Measurements from ENCODE around the gene LAPTM5. TPM values are rescaled to one million over a fixed set of nuclear protein-coding genes. Genes with fewer than 3 reads are reported as not detected.

LAPTM5 gene
- total and polyA plus RNA-seq, 2 of the 8 experiments (the other 6 are each of a cell fraction or from before 2014, with no cell fraction given) = 0.37 to 1.4 TPM

DNA sequence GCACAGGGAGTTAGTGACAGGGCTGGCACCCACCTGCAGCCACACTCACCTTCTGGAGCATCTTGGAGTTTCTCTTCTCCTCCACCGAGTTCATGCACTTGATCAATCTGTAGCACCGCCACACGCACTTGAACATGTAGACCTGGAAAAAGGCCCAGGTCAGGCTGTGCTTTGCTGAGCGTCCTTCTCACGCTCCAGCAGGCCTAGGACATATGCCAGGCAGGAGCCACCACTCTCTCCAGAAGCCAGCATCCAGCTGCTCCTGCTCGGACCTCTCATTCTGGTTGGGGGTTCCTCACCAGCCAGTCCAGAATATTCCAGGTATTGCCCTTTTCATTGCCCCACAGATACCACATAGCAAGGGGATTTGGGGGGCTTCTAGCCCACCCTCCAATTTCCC, 22.4 kb downstream of the LAPTM5 start:
- Histone ChIP-seq H3K9ac (replicated peaks in 1 of 4; ENCODE audit: extremely low read depth in 1 of 4, low read depth in 3 of 4, low read length in 3 of 4) (no peak overlapping the region), H3K4ac (replicated peaks; ENCODE audit: insufficient read length, low read depth, low read length) (no peak overlapping the region), H2BK12ac (ENCODE audit: low read depth, low read length) (no peak overlapping the region), H3K36me3 (ENCODE audit: control insufficient read depth in 2 of 4, insufficient read depth in 4 of 4, low read length in 3 of 4) (no peaks in the 10 kb centered on the region), H4K8ac (ENCODE audit: extremely low read depth, insufficient read depth, low read length) (no peak overlapping the region), H3K79me2 (ENCODE audit: control insufficient read depth in 1 of 2, insufficient read depth in 2 of 2, low read length in 2 of 2) (no peaks in the 10 kb centered on the region), H2AFZ (ENCODE audit: low read length) (no peak overlapping the region), H2BK20ac (ENCODE audit: low read length) (no peak overlapping the region), H2AK5ac (ENCODE audit: low read depth, low read length) (no peak overlapping the region), H3K56ac (replicated peaks; ENCODE audit: insufficient read length, low read depth, low read length) (no peak overlapping the region), H2BK5ac (ENCODE audit: low read depth, low read length) (no peak overlapping the region), H3K14ac (ENCODE audit: insufficient read length) (no peak overlapping the region), H3K4me1 (replicated peaks in 1 of 4; ENCODE audit: control insufficient read depth in 3 of 4, insufficient read depth in 4 of 4, low read length in 3 of 4) (peaks cover 0 to 3% (median 0%) of the 10 kb centered on the region in 4 experiments; a peak in 2 of 7 replicates), H4K91ac (replicated peaks; ENCODE audit: insufficient read length, low read length) (no peak overlapping the region), H4K20me1 (replicated peaks in 1 of 2; ENCODE audit: control insufficient read depth in 1 of 2, insufficient read depth in 2 of 2, low read length in 2 of 2) (no peaks in the 10 kb centered on the region), H3K79me1 (ENCODE audit: low read depth, low read length) (no peaks in the 10 kb centered on the region), H3K4me3 (ENCODE audit: extremely low read depth in 1 of 4, insufficient read depth in 2 of 4, low read depth in 3 of 4, low read length in 4 of 4) (no peak overlapping the region), H3K18ac (ENCODE audit: extremely low read depth, low read length) (no peak overlapping the region), H4K5ac (ENCODE audit: insufficient read length, low read depth, low read length) (no peak overlapping the region), H3K27ac (ENCODE audit: low read depth, low read length) (no peak overlapping the region), H2BK120ac (replicated peaks; ENCODE audit: low read depth, low read length) (no peak overlapping the region), H3K4me2 (ENCODE audit: insufficient read depth in 1 of 2, low read depth in 2 of 2, low read length in 2 of 2) (no peak overlapping the region), H3K23me2 (ENCODE audit: low read depth, low read length) (peaks cover 4% of the 10 kb centered on the region; the same call in 1 of the 2 replicates), H3K27me3 (replicated peaks in 1 of 4; ENCODE audit: control insufficient read depth in 3 of 4, extremely low read depth in 1 of 4, insufficient read depth in 3 of 4, low read length in 3 of 4) (no peaks in the 10 kb centered on the region), H3K9me3 (ENCODE audit: insufficient read depth in 2 of 2, low read depth in 1 of 2, low read length in 1 of 2) (no peaks in the 10 kb centered on the region), H2BK15ac (ENCODE audit: low read length) (no peak overlapping the region), H3K23ac (ENCODE audit: insufficient read length) (no peak overlapping the region)
- FAIRE-seq (no peak), DNase-seq (ENCODE audit: low read depth in 1 of 2, low spot score in 2 of 2) (no peak)
- WGBS, 2 experiments (ENCODE audit: extremely low coverage in 1 of 2, insufficient coverage in 1 of 2, insufficient read length in 1 of 2, insufficient replicate concordance in 2 of 2, low coverage in 1 of 2, low lambda C conversion rate in 2 of 2, missing lambda C conversion rate in 1 of 2) = 90% methylated on average over 6 of the region's 6 CpGs; no CpG with 5 or more reads in 1 of the 2 experiments
- CTCF ChIA-PET (ENCODE audit: partially characterized antibody) = interaction anchor here (1.2 to 55.1 kb wide), 5 partner anchors 10 to 204 kb away, joined by 3 to 1640 read pairs (median 4); partner anchors contain the start of gene LAPTM5
- POLR2A ChIA-PET (ENCODE audit: partially characterized antibody) = no interaction called here
- TF ChIP-seq ZNF274 (IDR thresholded peaks at IDR 0.05; ENCODE audit: borderline replicate concordance, extremely low read depth, low read length) = no peak
- TF ChIP-seq SUZ12 (IDR thresholded peaks at IDR 0.05; ENCODE audit: low read length) = no peak
- TF ChIP-seq EGR1 (IDR thresholded peaks at IDR 0.05; ENCODE audit: borderline replicate concordance, low read depth, low read length) = no peak
- no peak for TF ChIP-seq TCF12 (IDR thresholded peaks at IDR 0.05; ENCODE audit: low read depth, low read length)
- TF ChIP-seq FOSL1 (IDR thresholded peaks at IDR 0.05; ENCODE audit: insufficient read depth, low read depth, low read length) = no peak
- TF ChIP-seq, protein P1, sequence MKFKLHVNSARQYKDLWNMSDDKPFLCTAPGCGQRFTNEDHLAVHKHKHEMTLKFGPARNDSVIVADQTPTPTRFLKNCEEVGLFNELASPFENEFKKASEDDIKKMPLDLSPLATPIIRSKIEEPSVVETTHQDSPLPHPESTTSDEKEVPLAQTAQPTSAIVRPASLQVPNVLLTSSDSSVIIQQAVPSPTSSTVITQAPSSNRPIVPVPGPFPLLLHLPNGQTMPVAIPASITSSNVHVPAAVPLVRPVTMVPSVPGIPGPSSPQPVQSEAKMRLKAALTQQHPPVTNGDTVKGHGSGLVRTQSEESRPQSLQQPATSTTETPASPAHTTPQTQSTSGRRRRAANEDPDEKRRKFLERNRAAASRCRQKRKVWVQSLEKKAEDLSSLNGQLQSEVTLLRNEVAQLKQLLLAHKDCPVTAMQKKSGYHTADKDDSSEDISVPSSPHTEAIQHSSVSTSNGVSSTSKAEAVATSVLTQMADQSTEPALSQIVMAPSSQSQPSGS (IDR thresholded peaks at IDR 0.05; ENCODE audit: low read length) = no peak
- no peak for TF ChIP-seq POLR2AphosphoS5 (IDR thresholded peaks at IDR 0.05; ENCODE audit: low read depth, low read length)
- TF ChIP-seq MAFK (IDR thresholded peaks at IDR 0.05; ENCODE audit: low read depth, low read length) = no peak
- no peak for TF ChIP-seq TAF7 (optimal IDR thresholded peaks at IDR 0.05; ENCODE audit: borderline replicate concordance, low read depth, low read length)
- TF ChIP-seq, protein P2, sequence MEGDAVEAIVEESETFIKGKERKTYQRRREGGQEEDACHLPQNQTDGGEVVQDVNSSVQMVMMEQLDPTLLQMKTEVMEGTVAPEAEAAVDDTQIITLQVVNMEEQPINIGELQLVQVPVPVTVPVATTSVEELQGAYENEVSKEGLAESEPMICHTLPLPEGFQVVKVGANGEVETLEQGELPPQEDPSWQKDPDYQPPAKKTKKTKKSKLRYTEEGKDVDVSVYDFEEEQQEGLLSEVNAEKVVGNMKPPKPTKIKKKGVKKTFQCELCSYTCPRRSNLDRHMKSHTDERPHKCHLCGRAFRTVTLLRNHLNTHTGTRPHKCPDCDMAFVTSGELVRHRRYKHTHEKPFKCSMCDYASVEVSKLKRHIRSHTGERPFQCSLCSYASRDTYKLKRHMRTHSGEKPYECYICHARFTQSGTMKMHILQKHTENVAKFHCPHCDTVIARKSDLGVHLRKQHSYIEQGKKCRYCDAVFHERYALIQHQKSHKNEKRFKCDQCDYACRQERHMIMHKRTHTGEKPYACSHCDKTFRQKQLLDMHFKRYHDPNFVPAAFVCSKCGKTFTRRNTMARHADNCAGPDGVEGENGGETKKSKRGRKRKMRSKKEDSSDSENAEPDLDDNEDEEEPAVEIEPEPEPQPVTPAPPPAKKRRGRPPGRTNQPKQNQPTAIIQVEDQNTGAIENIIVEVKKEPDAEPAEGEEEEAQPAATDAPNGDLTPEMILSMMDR (IDR thresholded peaks at IDR 0.05; ENCODE audit: control extremely low read depth in 1 of 3, insufficient read depth in 1 of 3, low read depth in 1 of 3, low read length in 3 of 3) = no peak
